Heart left ventricle (tissue), 13 donors: ENCODE data around the gene ID3.

Experiments
- CTCF ChIP-seq, 12 donors: fragments of 200-600 bp; sonication (generic) in 4 of 12; IDR thresholded peaks; one replicate each; pipeline versions ENCODE4 v1.5.0 to v1.8.0; 2018 to 2022; ENCODE audit warnings: antibody characterized with exemption in 12 of 12, mild to moderate bottlenecking in 5 of 12
- POLR2A ChIP-seq, 2 donors: fragments of 450-650 bp; IDR thresholded peaks; one replicate each; pipeline ENCODE4 v1.6.1; 2017; ENCODE audit warnings: antibody characterized with exemption in 2 of 2, mild to moderate bottlenecking in 2 of 2, moderate library complexity in 2 of 2
- donor health status: ischemic (EF 13 %, LVEDD 7.1; RV severe dilation, severe dysfunction).
- donor health status: DM: no; HTN: yes; CAD: no.
- donor health status: DM: no; HTN: no; CAD: no.
- donor health status: ischemic (EF 25% LVEDD 6.9; RV normal size, moderate dysfunction).
- donor health status: ischemic (EF 25% LVEDD 5.7; RV mildly dilated, moderate dysfunction).
- donor health status: ischemic (EF 35%, LVEDD 5.7; RV mildly dilated, moderate dysfunction).
- donor health status: nonischemic (EF 11% LVEDD 7.7; RV severe dilation, severe dysfunction).
- donor health status: DM: yes; HTN: yes; CAD: no.
- donor health status: PGD.
- donor health status: ischemic (EF 29% LVEDD 5.4; RV normal size, mild dysfunction).
- donor health status: nonischemic (EF 23%, LVEDD 6.1; RV moderate dilation, normal function).

- TF ChIP-seq POLR2A (IDR thresholded peaks at IDR 0.05): no peak
- no peak for TF ChIP-seq CTCF (IDR thresholded peaks at IDR 0.05)
Measured at GRCh38 chr1:23578311-23578996, 19.2 kb upstream of the ID3 start.
